Fibroblast of peridontal ligament (primary cell): ENCODE measurements around the gene PIEZO1.

Experiments
- DNase-seq: peaks from one replicate; pipeline ENCODE4 v3.0.0-alpha.2; 2010; ENCODE audit errors: extremely low read depth

Gene PIEZO1

GRCh38 chr16:88737298-88738150 lies 47.5 kb downstream of the PIEZO1 start:
- DNase-seq = peak; percentile 68

GRCh38 chr16:88736496-88736895 lies 48.5 kb downstream of the PIEZO1 start:
- no peak for DNase-seq

GRCh38 chr16:88736088-88736487 lies 48.9 kb downstream of the PIEZO1 start:
- DNase-seq = no peak

GRCh38 chr16:88735616-88736015 lies 49.4 kb downstream of the PIEZO1 start:
- no peak for DNase-seq

DNA sequence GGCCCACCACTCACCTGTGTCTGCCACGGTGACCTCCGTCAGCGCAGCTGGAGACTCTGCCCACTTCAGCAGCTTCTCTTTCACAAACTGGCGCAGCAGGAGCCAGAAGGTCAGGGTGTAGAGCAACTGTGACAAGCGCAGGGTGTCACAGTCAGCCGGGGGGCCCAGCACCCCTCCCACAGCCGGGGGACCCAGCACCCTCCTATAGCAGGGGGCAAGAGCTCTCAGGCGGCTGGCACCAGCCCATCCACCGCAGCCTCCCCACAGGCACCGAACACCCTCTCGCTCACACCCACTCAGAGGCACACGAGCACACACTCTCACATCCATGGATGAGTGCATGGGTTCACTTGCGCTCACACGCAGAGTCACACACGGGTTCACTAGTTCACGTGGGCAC lies 49.9 kb downstream of the PIEZO1 start:
- DNase-seq = no peak

- no peak for DNase-seq
These were observed 50.7 kb downstream of the PIEZO1 start for GRCh38 chr16:88734361-88734728.

DNA sequence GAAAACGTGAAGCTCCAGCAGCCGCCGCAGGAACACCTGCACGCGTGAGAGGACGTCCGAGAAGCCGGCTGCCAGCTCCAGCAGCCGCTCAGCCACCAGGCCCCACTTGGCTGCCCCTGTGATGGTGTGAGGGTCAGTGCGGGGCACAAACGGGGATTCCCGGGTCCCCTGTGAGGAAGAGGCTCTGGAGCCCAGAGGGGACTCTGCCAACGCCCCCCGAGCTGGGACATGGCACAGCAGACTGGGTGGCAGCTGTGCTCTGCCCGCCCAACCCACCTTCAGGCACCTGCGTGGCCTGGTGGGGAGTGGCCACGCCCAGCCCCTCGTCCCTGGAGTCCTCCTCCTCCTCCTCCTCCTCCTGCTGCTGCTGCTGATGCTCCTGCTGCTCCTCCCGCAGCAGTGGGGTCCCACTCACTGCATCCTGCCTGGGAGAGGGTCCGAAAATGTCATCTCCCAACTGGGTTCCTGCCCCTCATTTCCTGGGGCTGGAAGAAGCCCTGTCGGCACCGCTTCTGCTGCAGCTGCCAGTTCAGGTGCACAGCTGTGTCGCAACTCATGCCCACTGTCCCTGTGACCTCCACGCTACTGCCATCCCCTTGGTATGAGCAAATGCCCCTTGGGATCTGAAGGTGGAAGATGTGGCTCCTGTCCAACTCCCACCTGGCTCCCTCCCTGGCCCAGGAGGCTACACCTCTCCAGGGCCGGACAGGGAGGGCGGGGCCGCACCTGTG lies 51.2 kb downstream of the PIEZO1 start:
- no peak for DNase-seq

- DNase-seq = no peak
These were observed 52.1 kb downstream of the PIEZO1 start for GRCh38 chr16:88732961-88733294.

DNA sequence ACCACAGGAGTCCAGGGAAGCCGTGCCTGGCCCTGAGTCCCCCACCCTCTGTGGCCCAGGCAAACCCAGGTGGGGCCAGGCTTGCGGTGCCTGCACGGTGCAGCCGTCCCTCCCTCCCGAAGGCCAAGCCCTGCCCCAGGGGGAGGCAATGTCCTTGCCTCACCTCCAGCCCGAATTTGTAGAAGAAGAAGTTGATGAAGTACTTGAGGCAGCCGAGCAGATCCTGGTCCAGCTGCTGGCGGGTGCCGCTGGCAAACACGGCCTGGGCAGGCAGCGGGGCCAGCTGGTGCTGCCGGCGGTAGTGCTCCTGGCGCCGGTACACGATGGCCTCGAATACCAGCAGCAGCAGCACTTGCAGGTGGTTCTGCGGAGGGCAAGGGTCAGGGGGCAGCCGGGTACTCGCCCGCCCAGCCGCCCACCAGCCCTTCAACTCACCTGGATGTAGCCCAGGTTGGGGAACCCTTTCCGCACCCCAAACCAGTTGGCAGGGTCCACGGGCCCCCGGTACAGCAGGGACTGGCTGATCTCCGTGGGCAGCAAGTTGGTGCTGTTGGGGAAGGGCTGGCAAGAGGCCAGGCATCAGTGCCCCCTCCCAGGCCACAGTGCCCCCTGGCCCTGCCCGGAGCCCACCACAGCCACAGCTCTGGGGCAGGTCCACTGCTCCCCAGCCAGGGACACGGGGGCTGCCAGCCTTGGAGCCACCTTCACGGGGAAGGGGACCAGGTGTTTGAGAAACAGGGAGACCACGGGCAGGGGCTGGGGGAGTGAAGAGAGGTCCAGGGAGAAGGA lies 52.7 kb downstream of the PIEZO1 start:
- DNase-seq = no peak

DNA sequence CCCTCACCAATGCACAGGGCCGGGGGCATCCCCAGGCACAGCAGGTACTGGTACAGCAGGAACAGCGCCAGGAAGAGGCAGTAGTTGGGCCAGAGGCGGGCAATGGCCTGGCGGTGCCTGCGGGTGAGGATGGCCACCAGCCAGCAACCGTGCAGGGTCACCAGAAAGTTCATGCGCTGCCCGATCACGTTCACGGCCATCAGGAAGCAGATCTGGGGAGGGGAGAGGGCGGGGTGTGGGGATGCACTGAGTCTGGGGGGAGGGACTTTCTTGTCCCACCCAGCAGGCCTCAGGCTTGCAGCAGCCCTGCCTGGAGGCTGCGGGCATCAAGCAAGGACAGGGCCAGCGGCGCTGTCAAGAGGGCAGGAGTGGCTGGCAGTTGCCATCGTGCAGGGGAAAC lies 53.3 kb downstream of the PIEZO1 start:
- DNase-seq = no peak

- DNase-seq = no peak
These were observed 54.1 kb downstream of the PIEZO1 start for GRCh38 chr16:88730632-88731607.

- no peak for DNase-seq
These were observed 57.1 kb downstream of the PIEZO1 start for GRCh38 chr16:88727871-88728270.

GRCh38 chr16:88726981-88727380 lies 58.0 kb downstream of the PIEZO1 start:
- no peak for DNase-seq

- DNase-seq = no peak
These were observed 58.6 kb downstream of the PIEZO1 start for GRCh38 chr16:88726408-88726749.

DNA sequence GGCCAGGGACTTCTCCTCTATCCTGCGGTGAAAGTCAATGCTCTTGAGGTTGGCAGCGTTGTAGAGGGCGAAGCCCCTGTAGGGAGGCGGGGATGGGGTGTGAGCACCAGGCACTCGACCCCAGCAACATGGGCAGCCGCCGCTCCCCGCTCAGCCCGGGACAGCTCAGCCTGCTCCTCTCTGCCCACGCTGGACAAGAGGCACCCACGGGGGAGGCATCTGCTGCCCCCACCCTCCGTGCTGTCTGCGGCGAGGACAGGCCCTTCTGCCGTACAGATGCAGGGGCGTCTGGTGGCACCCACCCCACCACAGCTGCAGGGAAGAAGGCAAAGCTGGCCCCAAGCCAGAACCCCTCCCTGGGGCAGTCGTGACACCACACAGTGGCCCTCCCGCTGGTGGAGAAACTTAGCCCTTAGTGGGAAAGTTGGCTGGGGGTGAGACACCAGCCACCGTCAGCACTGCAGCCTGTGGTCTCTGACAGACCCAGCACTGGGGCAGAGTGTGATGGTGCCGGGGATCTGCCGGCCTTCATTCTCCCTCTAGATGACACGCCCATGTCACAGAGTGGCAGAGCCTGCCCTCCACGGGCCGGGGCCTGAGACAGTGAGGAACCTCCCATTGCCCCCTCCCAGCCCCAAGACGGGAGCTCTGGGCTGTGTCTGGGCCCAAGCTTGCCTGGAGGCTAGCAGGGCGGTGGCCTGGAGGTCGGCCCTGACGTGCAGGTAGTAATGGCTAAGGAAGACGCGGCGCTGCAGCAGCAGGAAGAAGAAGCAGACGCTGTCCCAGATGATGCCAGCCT lies 59.2 kb downstream of the PIEZO1 start:
- no peak for DNase-seq

DNA sequence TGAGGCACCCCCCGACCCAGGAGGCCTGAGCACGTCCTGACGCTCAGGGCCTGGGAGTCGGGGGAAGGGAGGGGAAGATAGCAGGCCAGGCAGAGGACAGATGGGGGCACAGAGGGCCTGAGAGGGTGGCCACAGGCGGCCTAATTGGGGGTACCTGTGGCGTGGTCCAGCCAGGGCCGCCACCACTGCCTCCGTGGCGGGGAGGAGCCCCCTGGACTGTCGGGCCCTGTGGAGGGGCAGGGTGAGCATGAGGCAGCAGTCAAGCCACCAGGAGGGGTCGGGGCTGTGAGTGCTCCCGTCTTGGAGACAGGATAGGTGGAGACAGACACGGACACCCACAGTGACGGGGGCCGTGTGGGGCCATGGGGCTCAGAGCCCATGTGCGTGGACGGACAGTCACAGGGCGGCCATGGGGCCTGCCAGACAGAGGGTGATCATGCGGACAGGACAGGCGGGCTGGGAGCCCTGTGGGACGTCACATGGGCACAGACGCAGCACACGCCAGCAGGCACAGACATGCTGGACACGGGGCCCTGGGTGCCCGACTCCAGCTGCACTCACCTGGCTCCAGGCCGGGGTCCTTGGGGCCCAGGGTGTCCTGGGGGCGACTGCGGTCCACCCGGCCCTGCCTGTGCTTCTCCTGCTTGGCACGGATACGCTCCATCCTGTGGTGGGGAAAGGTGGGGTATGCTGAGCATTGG lies 60.0 kb downstream of the PIEZO1 start:
- no peak for DNase-seq

DNA sequence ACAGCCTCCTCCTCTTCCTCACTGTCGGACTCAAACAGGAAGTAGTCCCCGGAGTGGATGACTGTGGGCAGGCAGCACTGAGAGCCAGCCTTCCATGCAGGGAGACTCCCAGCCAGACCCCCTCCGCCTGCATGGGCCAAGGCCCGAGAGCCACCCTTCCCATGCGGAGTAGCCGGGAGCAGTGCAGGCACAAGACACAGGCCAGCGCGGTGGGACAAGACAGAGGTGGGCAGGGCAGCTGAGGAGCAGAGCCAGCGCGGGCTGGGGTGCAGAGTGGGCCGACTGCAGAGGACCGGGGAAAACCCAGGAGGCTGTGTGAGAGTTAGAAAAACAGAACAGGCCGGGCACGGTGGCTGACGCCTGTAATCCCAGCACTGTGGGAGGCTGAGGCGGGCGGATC lies 61.1 kb downstream of the PIEZO1 start:
- DNase-seq = no peak

DNA sequence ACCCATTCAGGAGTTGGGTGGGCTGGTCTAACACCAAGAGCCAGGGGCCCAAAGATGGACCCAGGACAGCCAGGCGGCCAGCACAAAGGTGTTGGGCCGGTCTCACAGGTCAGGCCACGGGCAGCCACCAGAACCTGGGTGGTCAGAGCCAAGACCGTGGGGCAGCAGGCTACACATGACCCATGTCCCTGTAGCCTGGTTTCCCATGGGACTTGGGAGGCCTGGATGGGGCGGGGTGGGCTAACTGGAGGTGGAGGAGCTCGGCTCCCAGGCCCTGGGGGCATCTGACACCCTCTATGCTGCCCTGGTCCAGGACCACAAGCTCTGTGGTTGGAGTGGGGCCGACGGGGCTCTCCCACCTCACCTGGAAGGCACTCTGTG lies 61.5 kb downstream of the PIEZO1 start:
- no peak for DNase-seq

- DNase-seq = no peak
These were observed 62.1 kb downstream of the PIEZO1 start for GRCh38 chr16:88722784-88723506.
